Measurements from ENCODE around the gene MTMR3. TPM values are rescaled to one million over a fixed set of nuclear protein-coding genes. Genes with fewer than 3 reads are reported as not detected.
"Not testable (repeated sequence)": the region's sequence is repeated elsewhere in the genome, so short reads cannot be mapped to it uniquely, and the experiment has no call there.

The MTMR3 gene
- 10 to 100 TPM; 12.2 to 14.0 TPM for total RNA-seq

- CTCF ChIA-PET = interaction anchor here (0.6 kb wide), 1 partner anchor 36 kb away, joined by 3 read pairs; no protein-coding TSS in a partner anchor
- POLR2A ChIA-PET = interaction anchor here (0.6 to 0.8 kb wide), 4 partner anchors 12 to 755 kb away, joined by 3 to 8 read pairs (median 4); no protein-coding TSS in a partner anchor
These were observed at the start of gene MTMR3 for GRCh38 chr22:29883045-29883774. TSS of gene MTMR3 (plus strand) at chr22:29883174. CDS start at chr22:29971060, 87,886 bp downstream.

GRCh38 chr22:29833392-29833965, 49.5 kb upstream of the MTMR3 start:
- POLR2A ChIA-PET = interaction anchor here (0.5 kb wide), 1 partner anchor 1697 kb away, joined by 3 read pairs; no protein-coding TSS in a partner anchor
- CTCF ChIA-PET = no interaction called here

- ChIA-PET CTCF (no interaction called here), POLR2A (interaction anchor here (0.5 kb wide), 1 partner anchor 1696 kb away, joined by 3 read pairs; no protein-coding TSS in a partner anchor)
These were observed 48.9 kb upstream of the MTMR3 start for GRCh38 chr22:29834046-29834445.

- POLR2A ChIA-PET = interaction anchor here (0.5 kb wide), 1 partner anchor 242 kb away, joined by 5 read pairs; no protein-coding TSS in a partner anchor
- CTCF ChIA-PET = not testable (repeated sequence)
These were observed 46.1 kb upstream of the MTMR3 start for GRCh38 chr22:29836791-29837370.

- ChIA-PET CTCF (interaction anchor here (0.6 to 1.2 kb wide), 3 partner anchors 11 to 65 kb away, joined by 3 read pairs; no protein-coding TSS in a partner anchor), POLR2A (interaction anchor here (0.6 to 1.0 kb wide), 2 partner anchors 46 to 542 kb away, joined by 3 read pairs; no protein-coding TSS in a partner anchor)
These were observed 45.0 kb upstream of the MTMR3 start, which contains the start of gene ASCC2 for GRCh38 chr22:29837741-29838598. TSS of gene ASCC2 (minus strand) at chr22:29838274. CDS start at chr22:29832325, 5,949 bp downstream.

- ChIA-PET CTCF (interaction anchor here (1.0 to 1.2 kb wide), 2 partner anchors 11 to 17 kb away, joined by 3 read pairs; no protein-coding TSS in a partner anchor), POLR2A (interaction anchor here (1.0 kb wide), 1 partner anchor 45 kb away, joined by 3 read pairs; no protein-coding TSS in a partner anchor)
These were observed 44.4 kb upstream of the MTMR3 start for GRCh38 chr22:29838599-29838956.

- CTCF ChIA-PET = no interaction called here
- POLR2A ChIA-PET = interaction anchor here (1.0 kb wide), 1 partner anchor 44 kb away, joined by 3 read pairs; no protein-coding TSS in a partner anchor
These were observed 43.9 kb upstream of the MTMR3 start for GRCh38 chr22:29839039-29839438.

- CTCF ChIA-PET = no interaction called here
- POLR2A ChIA-PET = no interaction called here
These were observed 42.5 kb upstream of the MTMR3 start for GRCh38 chr22:29840498-29840897.

GRCh38 chr22:29842172-29842571, 40.8 kb upstream of the MTMR3 start:
- ChIA-PET CTCF (no interaction called here), POLR2A (no interaction called here)

GRCh38 chr22:29842740-29843139, 40.2 kb upstream of the MTMR3 start:
- ChIA-PET CTCF (no interaction called here), POLR2A (no interaction called here)

- ChIA-PET POLR2A (no interaction called here), CTCF (interaction anchor here (0.6 to 1.3 kb wide), 2 partner anchors 14 to 25 kb away, joined by 3 read pairs; no protein-coding TSS in a partner anchor)
These were observed 36.7 kb upstream of the MTMR3 start for GRCh38 chr22:29846290-29846689.

- POLR2A ChIA-PET = no interaction called here
- CTCF ChIA-PET = no interaction called here
These were observed 34.9 kb upstream of the MTMR3 start for GRCh38 chr22:29848111-29848510.

GRCh38 chr22:29854432-29854831, 28.5 kb upstream of the MTMR3 start:
- POLR2A ChIA-PET = no interaction called here

GRCh38 chr22:29855611-29856181, 27.3 kb upstream of the MTMR3 start:
- CTCF ChIA-PET = no interaction called here

More at GRCh38 chr22:29854432-29854831, 28.5 kb upstream of the MTMR3 start:
- CTCF ChIA-PET = no interaction called here

GRCh38 chr22:29856496-29856895, 26.5 kb upstream of the MTMR3 start:
- ChIA-PET POLR2A (no interaction called here), CTCF (no interaction called here)

More at GRCh38 chr22:29855611-29856181, 27.3 kb upstream of the MTMR3 start:
- POLR2A ChIA-PET = interaction anchor here (0.7 kb wide), 1 partner anchor 17 kb away, joined by 3 read pairs; no protein-coding TSS in a partner anchor

GRCh38 chr22:29859030-29859429, 23.9 kb upstream of the MTMR3 start:
- POLR2A ChIA-PET = not testable (repeated sequence)

GRCh38 chr22:29860006-29860766, 22.8 kb upstream of the MTMR3 start:
- POLR2A ChIA-PET = no interaction called here
- CTCF ChIA-PET = no interaction called here

More at GRCh38 chr22:29859030-29859429, 23.9 kb upstream of the MTMR3 start:
- CTCF ChIA-PET = not testable (repeated sequence)

GRCh38 chr22:29861672-29862297, 21.2 kb upstream of the MTMR3 start:
- ChIA-PET POLR2A (no interaction called here), CTCF (interaction anchor here (0.6 kb wide), 1 partner anchor 11 kb away, joined by 3 read pairs; no protein-coding TSS in a partner anchor)

Data from activated CD8-positive, alpha-beta memory T cell treated with anti-CD3 and anti-CD28 coated beads for 36 hours (primary cell).